Measurements from ENCODE around the gene MARCHF10.
"Not testable (repeated sequence)": the region's sequence is repeated elsewhere in the genome, so short reads cannot be mapped to it uniquely, and the experiment has no call there.

The MARCHF10 gene

DNA sequence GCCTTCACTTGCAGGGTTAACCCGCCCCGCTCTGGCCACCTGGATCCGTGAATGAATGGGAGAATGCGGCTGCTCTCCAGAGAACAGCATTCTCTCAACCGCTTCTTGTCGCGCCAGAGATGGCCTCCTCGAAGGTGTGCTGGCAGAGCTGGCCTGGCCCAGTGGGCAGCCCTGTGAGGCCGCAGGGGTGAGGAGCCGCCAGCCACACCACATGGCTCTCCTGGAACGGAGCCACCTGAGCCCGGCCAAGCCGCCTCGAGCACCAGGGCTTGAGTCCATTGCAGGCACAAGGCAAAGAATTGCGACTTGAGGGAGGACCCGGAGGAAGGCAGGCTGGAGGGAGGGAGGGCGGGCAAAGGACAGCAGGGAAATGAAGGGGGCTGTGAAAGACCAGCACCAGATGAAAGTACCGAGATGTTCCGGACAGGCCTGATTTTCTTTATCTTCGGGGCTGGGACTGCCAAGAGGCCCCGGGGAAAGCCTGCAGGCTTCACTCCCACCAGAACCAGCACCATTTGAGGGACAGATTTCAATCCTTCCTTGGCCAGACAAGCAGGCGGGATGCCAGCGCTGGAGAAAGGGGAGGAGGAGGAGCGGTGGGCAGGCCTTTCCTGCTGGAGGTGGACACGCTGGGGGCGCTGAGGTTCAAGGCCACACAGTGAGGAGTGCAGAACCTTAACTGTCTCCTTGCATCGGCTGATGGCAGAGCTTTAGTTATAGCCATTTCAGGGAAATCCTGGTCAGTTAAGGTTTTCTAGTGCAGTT is 111.2 kb downstream of the MARCHF10 start:
- DNase-seq (ENCODE audit: low read depth in 2 of 2) = no peak

DNA sequence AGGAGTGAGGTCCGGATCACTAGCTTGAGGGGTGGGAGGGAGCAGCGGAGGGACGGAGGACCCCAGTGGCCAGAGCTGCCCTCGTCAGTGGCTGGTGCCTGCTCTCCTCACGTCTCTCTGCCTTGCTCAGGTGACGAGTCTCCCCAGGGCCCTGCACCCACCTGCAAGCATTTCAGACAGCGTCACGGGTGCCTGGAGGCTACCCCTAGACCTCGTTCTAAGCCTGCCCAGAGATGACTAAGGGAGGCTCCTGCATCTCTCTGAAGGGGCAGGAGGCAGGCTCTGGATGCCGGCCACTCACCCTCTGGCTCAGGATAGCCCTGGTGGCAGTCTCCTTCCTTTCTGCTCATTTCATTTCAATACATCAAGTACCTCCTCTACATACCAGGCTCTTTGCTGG is 111.9 kb downstream of the MARCHF10 start:
- no peak for DNase-seq (ENCODE audit: low read depth in 2 of 2)

DNA sequence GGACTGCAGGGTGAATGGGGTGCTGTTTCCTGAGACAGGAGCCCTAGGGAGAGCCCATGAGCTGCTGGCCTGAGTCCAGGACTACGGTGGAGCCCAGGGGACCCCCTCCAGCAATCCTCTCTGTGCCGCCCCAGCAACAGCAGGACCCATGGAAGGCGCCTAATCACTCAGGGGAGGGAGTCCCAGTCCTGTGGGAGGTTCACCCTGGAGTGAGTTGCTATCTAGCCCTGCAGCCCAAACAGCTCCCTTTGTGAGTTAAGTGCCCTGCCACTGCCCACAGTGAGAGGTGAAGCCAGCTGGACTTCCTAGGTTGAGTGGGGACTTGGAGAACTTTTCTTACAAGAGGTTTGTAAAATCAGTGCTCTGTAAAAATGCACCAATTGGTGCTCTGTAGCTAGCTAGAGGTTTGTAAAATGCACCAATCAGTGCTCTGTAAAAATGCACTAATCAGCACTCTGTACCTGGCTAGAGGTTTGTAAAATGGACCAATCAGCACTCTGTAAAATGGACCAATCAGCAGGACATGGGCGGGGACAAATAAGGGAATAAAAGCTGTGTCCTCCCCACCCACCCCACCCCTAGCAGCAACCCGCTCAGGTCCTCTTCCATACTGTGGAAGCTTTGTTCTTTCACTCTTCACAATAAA is 112.9 kb downstream of the MARCHF10 start:
- not testable (repeated sequence) for DNase-seq (ENCODE audit: low read depth in 2 of 2)

DNA sequence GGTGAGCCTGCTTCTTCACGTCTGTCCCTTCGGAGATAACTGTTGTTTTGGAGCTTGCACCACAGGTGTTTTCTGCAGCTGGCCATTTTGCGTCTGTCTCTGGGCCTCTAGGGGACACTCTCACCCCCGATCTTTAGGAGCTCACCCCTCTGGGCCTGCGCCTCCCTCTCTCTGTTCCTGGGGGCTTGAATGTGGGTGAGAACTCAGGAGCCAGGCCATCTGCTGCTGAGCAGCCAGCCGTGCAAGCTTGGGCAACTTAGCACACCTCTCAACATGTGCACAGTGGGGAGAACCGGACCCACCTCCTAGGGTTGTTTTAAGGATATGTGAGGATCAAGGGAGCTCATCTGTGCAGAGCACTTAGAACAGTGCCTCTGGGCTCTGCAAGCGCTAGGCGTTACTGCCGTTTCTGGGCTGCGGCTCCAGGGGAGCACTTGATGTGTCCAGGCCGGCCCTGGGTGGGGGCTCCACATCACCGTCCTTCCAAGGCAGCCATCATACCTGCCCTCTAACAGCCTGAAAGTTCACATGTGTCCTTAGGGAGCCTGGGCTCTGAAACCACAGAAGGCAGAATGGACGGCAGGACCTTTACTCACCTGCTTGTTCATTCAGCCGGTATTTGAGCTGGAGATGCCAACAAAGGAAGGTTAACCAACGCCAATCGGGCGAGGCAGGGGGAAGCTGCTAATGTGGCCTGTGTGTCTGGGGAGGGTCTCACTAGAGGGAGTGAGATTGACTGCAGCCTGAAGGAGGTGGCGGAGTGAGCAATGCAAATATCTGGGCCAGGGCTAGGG is 114.3 kb downstream of the MARCHF10 start:
- no peak for DNase-seq (ENCODE audit: low read depth in 2 of 2)

DNA sequence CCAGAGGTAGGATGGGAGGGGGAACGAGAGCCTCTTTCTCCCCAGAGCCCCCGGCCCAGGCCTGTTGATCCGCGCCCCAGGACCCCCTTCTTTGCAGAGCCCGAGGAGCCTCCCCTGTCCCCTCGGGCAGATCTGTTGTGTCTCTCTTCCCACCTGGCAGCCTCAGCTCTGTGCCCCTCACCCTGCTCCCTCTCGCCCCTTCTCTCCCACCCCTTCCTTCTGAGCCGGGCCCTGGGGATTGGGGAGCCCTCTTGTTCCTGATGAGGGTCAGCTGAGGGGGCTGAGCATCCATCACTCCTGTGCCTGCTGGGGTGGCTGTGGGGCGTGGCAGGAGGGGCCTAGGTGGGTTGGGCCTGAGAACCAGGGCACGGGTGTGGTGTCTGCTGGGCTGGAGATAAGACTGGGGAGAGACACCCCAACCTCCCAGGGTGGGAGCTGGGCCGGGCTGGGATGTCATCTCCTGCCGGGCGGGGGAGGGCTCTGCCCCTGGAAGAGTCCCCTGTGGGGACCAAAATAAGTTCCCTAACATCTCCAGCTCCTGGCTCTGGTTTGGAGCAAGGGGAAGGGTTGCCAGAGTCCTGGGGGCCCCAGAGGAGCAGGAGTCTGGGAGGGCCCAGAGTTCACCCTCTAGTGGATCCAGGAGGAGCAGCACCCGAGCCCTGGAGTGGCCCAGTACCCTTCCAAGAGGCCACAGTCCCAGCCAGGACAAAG is 115.2 kb downstream of the MARCHF10 start:
- DNase-seq (ENCODE audit: low read depth in 2 of 2) = no peak

DNA sequence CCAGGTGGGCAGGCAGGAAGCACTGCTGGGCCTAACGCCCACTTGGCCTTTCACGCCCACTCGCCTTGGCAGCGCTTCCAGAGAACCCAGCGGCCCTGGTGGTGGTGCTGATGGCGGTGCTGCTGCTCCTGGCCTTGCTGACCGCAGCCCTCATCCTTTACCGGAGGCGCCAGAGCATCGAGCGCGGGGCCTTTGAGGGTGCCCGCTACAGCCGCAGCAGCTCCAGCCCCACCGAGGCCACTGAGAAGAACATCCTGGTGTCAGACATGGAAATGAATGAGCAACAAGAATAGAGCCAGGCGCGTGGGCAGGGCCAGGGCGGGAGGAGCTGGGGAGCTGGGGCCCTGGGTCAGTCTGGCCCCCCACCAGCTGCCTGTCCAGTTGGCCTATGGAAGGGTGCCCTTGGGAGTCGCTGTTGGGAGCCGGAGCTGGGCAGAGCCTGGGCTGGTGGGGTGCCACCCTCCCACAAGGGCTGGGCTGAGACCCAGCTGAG is 115.9 kb downstream of the MARCHF10 start:
- no peak for DNase-seq (ENCODE audit: low read depth in 2 of 2)

DNA sequence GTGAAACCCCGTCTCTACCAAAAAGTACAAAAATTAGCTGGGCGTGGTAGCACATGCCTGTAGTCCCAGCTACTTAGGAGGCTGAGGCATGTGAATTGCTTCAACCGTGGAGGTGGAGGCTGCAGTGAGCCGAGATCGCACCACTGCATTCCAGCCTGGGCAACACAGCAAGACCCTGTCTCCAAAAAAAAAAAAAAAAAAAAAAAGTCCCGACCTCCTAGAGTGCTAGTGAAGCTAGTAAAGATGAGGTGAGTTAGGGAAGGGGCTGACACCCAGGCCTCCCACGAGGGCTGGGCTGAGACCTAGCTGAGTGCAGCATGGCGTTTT is 116.6 kb downstream of the MARCHF10 start:
- DNase-seq (ENCODE audit: low read depth in 2 of 2) = not testable (repeated sequence)

DNA sequence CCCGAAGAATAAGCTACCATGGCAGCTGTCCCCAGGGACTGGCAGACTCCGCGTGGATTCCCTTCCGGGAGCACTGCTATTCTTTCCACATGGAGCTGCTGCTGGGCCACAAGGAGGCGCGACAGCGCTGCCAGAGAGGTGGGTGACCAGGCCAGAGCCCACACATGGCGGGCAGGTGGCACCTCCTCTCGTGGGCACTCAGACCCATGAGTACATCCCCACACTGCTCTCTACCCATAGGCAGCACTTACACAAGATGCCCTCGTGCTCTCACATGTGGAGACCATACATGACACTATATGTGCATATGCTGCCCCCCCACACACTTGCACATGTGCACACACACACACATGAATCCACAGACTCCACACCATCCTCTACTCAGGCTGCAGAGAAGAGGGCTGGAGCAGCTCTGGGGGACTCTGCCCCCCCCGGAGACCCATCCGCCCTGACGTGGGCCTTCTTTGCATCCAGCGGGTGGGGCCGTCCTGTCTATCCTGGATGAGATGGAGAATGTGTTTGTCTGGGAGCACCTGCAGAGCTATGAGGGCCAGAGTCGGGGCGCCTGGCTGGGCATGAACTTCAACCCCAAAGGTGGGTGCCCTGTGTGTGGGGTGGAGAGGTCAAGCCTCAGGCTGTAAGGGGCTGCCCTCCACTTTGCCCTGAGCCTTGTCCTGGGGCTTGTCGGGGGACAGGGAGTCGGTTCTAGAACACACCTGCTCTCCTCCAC is 117.8 kb downstream of the MARCHF10 start:
- DNase-seq (ENCODE audit: low read depth in 2 of 2) = no peak

DNA sequence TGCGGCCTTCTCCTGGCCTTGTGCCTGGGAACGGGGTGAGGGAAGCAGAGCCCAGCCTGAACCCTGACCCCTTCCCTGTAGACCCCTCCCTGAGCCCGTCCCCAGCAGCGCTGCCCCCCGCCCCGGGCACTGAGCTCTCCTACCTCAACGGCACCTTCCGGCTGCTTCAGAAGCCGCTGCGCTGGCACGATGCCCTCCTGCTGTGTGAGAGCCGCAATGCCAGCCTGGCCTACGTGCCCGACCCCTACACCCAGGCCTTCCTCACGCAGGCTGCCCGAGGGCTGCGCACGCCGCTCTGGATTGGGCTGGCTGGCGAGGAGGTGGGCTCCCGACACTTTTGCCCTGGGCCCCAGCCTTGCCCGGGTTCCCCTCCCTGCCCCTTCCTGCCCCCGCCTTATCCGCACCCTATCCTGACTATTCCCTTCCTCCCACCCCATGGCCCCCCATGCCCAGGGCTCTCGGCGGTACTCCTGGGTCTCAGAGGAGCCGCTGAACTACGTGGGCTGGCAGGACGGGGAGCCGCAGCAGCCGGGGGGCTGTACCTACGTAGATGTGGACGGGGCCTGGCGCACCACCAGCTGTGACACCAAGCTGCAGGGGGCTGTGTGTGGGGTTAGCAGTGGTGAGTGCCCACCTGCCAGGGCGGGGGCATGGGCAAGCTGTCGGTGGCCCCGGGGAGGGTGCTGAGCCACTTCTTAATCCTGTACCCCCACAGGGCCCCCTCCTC is 118.5 kb downstream of the MARCHF10 start:
- no peak for DNase-seq (ENCODE audit: low read depth in 2 of 2)

DNA sequence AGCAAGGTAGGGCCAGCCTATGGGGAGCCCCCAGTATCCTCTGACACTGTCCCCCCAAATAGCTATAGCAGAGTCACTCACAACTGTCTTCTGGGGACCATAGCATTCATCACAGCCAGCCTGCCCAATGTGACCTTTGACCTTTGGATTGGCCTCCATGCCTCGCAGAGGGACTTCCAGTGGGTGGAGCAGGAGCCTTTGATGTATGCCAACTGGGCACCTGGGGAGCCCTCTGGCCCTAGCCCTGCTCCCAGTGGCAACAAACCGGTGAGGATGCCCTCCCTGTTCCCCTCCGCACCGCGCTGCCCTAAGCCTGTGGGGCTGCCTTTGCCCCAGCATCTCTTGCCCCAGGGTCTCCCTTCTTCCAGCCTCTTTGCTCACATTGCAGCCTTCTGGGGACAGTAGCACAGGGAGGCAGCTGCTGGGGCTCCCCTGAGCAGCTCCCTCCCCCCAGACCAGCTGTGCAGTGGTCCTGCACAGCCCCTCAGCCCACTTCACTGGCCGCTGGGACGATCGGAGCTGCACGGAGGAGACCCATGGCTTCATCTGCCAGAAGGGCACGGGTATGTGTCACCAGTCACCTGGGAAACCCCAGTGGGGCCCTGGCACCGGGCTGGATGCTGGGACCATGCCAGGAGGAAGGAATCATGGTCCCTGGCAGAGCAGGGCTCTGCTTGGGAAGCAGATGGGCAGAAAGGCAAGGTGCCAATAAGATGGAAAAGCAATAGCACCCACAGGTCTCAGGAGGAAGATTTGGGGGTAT is 119.5 kb downstream of the MARCHF10 start:
- no peak for DNase-seq (ENCODE audit: low read depth in 2 of 2)

DNA sequence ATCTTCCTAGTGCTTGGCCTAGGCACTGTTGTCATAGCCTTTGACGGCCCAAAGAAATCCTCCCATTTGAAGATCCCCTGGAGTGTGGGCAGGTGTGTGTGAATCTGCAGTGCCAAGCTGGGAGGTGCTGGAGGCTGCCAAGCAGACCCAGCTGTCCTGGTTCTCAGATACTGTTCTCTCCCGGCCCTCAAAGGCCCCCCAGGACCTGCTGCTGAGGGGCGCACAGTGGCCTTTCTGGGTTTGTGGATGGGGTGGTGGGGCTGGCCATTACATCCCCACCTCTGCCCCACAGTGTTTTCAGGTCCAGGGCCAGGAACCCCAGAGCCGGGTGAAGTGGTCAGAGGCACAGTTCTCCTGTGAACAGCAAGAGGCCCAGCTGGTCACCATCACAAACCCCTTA is 120.1 kb downstream of the MARCHF10 start:
- DNase-seq (ENCODE audit: low read depth in 2 of 2) = no peak

DNA sequence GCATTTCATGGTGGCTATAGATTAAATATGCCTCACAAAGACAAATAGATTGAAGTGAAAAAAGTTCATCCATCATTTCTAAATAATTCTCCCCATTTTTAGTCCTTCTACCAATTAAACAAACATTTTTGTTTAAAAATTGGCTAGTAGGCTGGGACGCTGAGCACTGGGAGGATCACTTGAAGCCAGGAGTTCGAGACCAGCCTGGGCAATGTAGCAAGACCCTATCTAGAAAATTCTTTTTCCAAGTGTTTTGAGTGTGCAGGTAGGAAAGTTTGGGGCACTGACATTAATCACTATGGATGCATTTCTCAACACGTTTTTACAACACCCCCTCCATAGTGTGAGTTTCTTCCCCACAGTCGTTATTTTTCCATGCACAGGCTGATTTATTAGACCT is 123.9 kb downstream of the MARCHF10 start:
- no peak for DNase-seq (ENCODE audit: low read depth in 2 of 2)

DNA sequence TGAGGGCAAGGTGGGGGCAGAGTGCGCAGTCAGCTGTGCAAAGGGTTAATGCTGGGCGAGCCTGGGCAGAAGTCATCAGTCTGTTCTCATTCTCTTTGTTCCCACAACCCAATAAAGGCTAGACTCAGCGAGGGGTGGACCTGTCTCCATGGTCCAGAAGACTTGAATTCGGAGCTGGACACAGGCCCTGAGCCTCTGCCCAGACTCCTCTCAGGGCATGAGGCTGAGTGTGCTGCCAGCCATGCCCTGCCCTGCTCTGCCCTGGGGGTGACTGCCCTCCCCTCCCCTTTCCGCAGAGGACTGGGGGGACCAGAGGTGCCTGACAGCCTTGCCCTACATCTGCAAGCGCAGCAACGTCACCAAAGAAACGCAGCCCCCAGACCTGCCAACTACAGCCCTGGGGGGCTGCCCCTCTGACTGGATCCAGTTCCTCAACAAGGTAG is 126.2 kb downstream of the MARCHF10 start:
- no peak for DNase-seq (ENCODE audit: low read depth in 2 of 2)

DNA sequence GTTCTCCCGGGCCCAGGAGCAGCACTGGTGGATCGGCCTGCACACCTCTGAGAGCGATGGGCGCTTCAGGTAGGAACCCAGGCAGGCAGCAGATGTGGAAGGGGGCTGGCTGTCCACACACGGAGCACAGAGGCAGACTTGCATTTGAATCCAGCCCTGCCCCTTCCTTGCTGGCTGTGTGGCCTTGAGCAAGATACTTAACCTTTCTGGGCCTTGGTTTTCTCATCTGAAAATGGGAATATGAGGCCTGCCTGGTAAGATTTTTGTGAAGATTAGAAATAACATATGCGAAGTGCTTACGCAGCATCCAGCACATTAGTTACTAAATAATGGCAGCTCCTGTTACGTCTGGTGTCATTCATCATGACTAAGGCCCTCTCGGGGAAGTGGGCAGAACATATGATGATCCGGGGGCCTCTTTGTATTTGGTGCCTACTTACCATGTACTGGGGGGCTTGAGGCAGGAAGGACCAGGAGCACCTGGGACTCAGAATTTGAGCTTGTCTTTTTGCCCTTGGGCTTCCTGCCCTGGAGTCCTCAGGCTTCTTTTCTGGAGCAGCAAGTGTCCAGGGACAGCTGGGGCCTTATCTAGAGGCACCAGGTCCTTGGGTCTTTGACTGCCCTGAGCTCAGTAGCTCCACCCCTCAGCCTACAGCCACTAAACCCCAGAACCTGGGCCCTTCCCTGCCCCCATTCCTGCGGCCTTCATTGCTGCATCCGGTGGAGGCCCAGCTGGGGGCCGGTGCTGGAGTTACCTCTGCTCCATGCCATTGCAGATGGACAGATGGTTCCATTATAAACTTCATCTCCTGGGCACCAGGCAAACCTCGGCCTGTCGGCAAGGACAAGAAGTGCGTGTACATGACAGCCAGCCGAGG is 126.8 kb downstream of the MARCHF10 start:
- DNase-seq (ENCODE audit: low read depth in 2 of 2) = no peak

DNA sequence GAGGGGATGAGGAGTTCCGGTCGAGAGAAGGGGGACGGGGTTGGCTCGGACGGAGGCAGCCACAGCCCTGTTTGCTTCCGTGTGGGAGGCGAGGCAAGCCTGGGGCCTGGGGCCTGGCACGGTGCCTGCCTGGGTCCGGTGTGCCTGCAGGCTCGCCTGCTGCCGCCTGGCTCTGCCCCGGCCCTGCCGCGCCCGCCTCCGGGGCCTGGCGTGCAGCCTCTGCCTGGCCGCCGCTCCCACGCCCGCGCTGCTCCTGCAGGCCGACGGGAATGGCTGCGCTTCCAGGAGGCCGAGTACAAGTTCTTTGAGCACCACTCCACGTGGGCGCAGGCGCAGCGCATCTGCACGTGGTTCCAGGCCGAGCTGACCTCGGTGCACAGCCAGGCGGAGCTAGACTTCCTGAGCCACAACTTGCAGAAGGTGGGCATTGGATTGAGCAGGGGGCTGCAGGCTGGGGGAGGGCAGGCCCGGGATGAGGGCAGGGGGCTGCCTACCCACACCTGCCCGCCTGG is 127.5 kb downstream of the MARCHF10 start:
- DNase-seq (ENCODE audit: low read depth in 2 of 2) = no peak

DNA sequence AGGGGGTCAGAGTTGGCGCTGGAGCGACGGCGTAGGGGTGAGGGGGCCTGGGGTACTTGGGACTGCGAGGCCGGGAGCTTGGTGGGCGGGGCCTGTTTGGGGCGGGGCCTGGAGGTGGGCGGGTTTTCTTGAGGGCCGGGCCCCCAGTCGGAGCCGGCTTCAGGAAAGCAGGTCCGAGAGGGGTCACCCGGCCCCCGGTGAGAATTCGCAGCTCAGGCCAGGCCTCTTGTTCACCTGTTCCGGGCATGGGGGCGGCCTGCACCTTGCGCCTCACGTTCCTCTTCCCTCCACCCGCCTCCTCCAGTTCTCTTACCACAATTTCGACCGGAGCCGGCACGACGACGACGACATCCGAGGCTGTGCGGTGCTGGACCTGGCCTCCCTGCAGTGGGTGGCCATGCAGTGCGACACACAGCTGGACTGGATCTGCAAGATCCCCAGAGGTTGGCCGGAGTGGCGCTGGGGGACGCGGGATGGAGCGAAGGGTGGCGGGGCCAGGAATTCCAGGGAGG is 128.2 kb downstream of the MARCHF10 start:
- DNase-seq (ENCODE audit: low read depth in 2 of 2) = no peak

DNA sequence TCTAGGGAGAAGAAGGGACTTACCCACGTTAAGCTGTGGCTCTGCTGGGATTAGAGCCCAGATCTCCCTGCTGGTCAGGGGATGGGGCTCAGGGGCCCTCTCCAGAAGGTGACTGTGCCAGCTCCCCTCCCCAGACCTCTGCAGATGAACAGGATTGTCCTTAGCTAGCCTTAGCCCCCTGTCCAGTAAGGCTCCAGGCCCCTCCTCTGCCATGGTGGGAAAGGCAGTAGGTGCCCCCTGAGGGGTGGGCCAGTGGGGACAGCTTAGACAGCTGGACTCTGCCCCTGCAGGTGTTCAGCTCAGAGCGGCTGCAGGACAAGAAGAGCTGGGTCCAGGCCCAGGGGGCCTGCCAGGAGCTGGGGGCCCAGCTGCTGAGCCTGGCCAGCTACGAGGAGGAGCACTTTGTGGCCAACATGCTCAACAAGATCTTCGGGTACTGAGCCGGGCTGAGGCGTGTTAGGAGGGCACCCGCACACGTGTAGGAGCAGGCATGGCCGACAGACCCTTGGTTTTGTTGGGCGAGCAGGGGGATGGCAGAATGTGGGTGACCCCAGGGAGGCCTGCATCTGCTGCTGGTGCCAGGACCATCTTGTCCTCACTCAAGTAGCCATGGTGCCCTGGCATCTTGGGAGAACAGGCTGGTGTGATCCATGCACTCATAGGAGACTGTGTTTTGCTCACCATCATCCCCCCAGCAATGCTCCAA is 129.7 kb downstream of the MARCHF10 start:
- DNase-seq (ENCODE audit: low read depth in 2 of 2) = no peak

Measured in stimulated activated CD8-positive, alpha-beta memory T cell treated with anti-CD3 and anti-CD28 coated beads, Interleukin-7, amount 100 ng/mL, for 1 hour (primary cell).